Thyroid gland (tissue), 4 donors: Measurements from ENCODE around the gene EPS8. TPM values are rescaled to one million over a fixed set of nuclear protein-coding genes. Genes with fewer than 3 reads are reported as not detected.

Experiments used
- DNase-seq, 2 donors: peaks; one replicate each; pipeline ENCODE4 v3.0.0-alpha.2; 2019
- H3K27ac ChIP-seq, 3 donors: fragments of 200-600 bp; sonication (generic); 1 replicate in 2 of 3; 2 replicates in 1 of 3; pipeline ENCODE4 v1.5.1; 2016 to 2019; ENCODE audit warnings: mild to moderate bottlenecking in 1 of 3, moderate library complexity in 1 of 3
- H3K27me3 ChIP-seq: fragments of 200-600 bp; sonication (generic); one replicate; pipeline ENCODE4 v1.5.1; 2019
- H3K36me3 ChIP-seq, 2 donors: fragments of 200-600 bp; sonication (generic); one replicate each; pipeline ENCODE4 v1.5.1; 2016 to 2019
- H3K4me1 ChIP-seq, 2 donors: fragments of 200-600 bp; sonication (generic); one replicate each; pipeline ENCODE4 v1.5.1; 2017 to 2019
- H3K4me3 ChIP-seq, 3 donors: fragments of 200-600 bp; sonication (generic); replicated peaks in 1 of 3; 1 replicate in 2 of 3; 2 replicates in 1 of 3; pipeline ENCODE4 v1.5.1; 2016; ENCODE audit warnings: mild to moderate bottlenecking in 1 of 3
- H3K9me3 ChIP-seq: fragments of 200-600 bp; sonication (generic); one replicate; pipeline ENCODE4 v1.5.1; 2017
- POLR2A ChIP-seq, 2 donors: fragments of 450-650 bp; IDR thresholded peaks; one replicate each; pipeline ENCODE4 v1.6.1; 2017; ENCODE audit warnings: antibody characterized with exemption in 2 of 2, mild to moderate bottlenecking in 2 of 2, moderate library complexity in 1 of 2
- WGBS, 2 donors: methylation state at CpG; one replicate each; pipeline ENCODE4 v1.1.5; 2017; 5-methylcytosine and 5-hydroxymethylcytosine counted together
- intact Hi-C: fragments of 100-400 bp; cut with DNase I; formaldehyde crosslinking; loops from one replicate; pipeline ENCODE4 v1.15.1; 2023
- total RNA-seq, 4 donors: library from RNA; depleted of rRNA; stranded (reverse); fragments of >200 nt; gene quantifications; one replicate each; pipeline ENCODE4 v1.2.3, GENCODE V29; 2016
- TF ChIP-seq, protein P1 (sequence below), 6 experiments: fragments of 200-600 bp in 3 of 6; fragments of 450-650 bp in 3 of 6; sonication (generic) in 3 of 6; IDR thresholded peaks; one replicate each; pipeline ENCODE4 v1.5.1; 2016 to 2019; ENCODE audit warnings: antibody characterized with exemption in 6 of 6, mild to moderate bottlenecking in 2 of 6, inconsistent platforms in 1 of 6, moderate library complexity in 1 of 6

Gene EPS8
- total RNA-seq, 4 donors from 2014 or later: 78.0 to 127 (median 110) TPM

DNA sequence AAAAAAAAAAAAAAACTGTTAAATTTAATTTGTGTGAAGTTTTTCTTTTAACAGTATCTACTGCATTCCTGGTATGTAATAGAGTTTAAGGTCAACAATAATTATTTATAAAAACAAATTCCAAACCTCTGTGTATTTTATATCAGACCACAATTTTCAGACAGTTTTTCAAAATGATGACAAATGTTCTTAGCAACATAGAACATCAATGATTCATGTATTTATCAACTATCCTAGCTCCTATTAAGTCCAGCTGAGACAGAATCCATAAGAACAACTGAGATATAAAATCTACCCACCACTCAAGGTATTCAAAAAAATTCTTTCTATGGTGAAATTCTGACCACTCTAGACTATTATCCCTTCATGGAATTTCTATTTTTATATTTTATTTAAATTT lies 144.5 kb downstream of the EPS8 start:
- Histone ChIP-seq H3K27me3 (no peaks in the 10 kb centered on the region), H3K36me3 (peaks cover 0 to 13% of the 10 kb centered on the region in 2 donors), H3K4me1 (no peaks in the 10 kb centered on the region), H3K27ac (no peak overlapping the region), H3K9me3 (no peaks in the 10 kb centered on the region), H3K4me3 (no peak overlapping the region)
- intact Hi-C loops: no loop called here
- DNase-seq: no peak
- TF ChIP-seq, protein P1, sequence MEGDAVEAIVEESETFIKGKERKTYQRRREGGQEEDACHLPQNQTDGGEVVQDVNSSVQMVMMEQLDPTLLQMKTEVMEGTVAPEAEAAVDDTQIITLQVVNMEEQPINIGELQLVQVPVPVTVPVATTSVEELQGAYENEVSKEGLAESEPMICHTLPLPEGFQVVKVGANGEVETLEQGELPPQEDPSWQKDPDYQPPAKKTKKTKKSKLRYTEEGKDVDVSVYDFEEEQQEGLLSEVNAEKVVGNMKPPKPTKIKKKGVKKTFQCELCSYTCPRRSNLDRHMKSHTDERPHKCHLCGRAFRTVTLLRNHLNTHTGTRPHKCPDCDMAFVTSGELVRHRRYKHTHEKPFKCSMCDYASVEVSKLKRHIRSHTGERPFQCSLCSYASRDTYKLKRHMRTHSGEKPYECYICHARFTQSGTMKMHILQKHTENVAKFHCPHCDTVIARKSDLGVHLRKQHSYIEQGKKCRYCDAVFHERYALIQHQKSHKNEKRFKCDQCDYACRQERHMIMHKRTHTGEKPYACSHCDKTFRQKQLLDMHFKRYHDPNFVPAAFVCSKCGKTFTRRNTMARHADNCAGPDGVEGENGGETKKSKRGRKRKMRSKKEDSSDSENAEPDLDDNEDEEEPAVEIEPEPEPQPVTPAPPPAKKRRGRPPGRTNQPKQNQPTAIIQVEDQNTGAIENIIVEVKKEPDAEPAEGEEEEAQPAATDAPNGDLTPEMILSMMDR (IDR thresholded peaks at IDR 0.05): no peak
- TF ChIP-seq POLR2A (IDR thresholded peaks at IDR 0.05): no peak

GRCh38 chr12:15638231-15638630 lies 151.0 kb downstream of the EPS8 start:
- WGBS, 2 donors: 70 to 72% methylated on average over 3 of the region's 3 CpGs
- TF ChIP-seq, protein P1 (IDR thresholded peaks at IDR 0.05): no peak
- TF ChIP-seq POLR2A (IDR thresholded peaks at IDR 0.05): no peak
- Histone ChIP-seq H3K36me3 (peaks cover 0 to 6% of the 10 kb centered on the region in 2 donors), H3K27ac (peak overlapping the region in 1 of 3 donors; percentile 20), H3K27me3 (no peaks in the 10 kb centered on the region), H3K4me3 (no peak overlapping the region), H3K4me1 (peaks cover 0 to 12% of the 10 kb centered on the region in 2 donors), H3K9me3 (no peaks in the 10 kb centered on the region)
- no peak for DNase-seq
- intact Hi-C loops: no loop called here

GRCh38 chr12:15636060-15636890 lies 152.9 kb downstream of the EPS8 start:
- H3K4me3 ChIP-seq: no peak overlapping the region
- DNase-seq: no peak
- H3K27ac ChIP-seq: no peak overlapping the region
- TF ChIP-seq, protein P1 (IDR thresholded peaks at IDR 0.05): no peak
- 91 to 93% methylated on average over 1 of the region's 1 CpG for WGBS, 2 donors
- H3K9me3 ChIP-seq: no peaks in the 10 kb centered on the region
- no peaks in the 10 kb centered on the region for H3K27me3 ChIP-seq
- peaks cover 0 to 6% of the 10 kb centered on the region in 2 donors for H3K36me3 ChIP-seq
- H3K4me1 ChIP-seq: peaks cover 5 to 12% of the 10 kb centered on the region in 2 donors
- intact Hi-C loops: no loop called here

DNA sequence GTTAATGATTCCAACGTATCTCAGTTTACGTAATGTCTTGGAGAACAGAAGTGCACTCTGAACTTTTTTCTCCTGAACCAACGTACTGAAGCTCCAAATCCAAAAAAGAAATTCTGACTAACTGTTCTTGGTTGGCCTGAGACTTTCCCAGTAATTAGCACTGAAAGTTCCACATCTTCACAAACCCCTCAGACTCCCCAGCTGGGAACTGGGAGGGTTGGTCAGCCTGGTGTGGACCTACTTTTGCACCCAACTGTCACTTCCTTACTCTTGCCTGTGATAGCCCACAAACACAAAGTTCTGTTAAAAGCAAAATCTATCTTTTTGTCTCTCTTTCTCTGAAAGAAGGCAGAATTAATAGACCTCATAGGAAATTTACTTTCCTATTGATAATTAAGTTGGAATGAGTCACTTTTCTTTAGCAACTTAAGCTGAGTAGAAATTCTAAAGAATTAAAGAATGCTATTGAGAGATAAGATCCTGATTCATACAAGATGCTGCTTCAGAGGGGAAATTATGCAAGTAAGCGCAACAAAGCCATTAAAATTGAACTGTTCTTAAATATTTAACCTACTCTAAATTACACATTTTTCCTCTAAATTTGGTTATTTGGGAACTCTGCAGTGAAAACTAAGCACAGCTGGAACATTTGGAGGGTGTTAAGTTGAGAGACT lies 155.0 kb downstream of the EPS8 start:
- intact Hi-C loops: no loop called here
- H3K27ac ChIP-seq: peak overlapping the region; percentile 8 to 24 (median 18)
- WGBS, 2 donors: 83 to 88% methylated on average over 4 of the region's 4 CpGs

More for the DNA sequence above, 155.0 kb downstream of the EPS8 start:
- H3K4me3 ChIP-seq: no peak overlapping the region
- no peaks in the 10 kb centered on the region for H3K27me3 ChIP-seq
- peaks cover 12 to 20% of the 10 kb centered on the region in 2 donors for H3K4me1 ChIP-seq
- TF ChIP-seq POLR2A (IDR thresholded peaks at IDR 0.05): no peak
- TF ChIP-seq, protein P1 (IDR thresholded peaks at IDR 0.05): no peak
- no peak for DNase-seq
- peaks cover 0 to 4% of the 10 kb centered on the region in 2 donors for H3K36me3 ChIP-seq
- H3K9me3 ChIP-seq: no peaks in the 10 kb centered on the region
